ENCODE data around the gene MACROH2A1.

GRCh38 chr5:135425641-135426040, 26.6 kb upstream of the MACROH2A1 start:
- TF ChIP-seq FOXM1 (IDR thresholded peaks at IDR 0.05; ENCODE audit: borderline replicate concordance, low read depth), result no peak
- TF ChIP-seq MAX (IDR thresholded peaks at IDR 0.05), result no peak
- no peak for TF ChIP-seq YY1 (IDR thresholded peaks at IDR 0.05; ENCODE audit: low read depth)
- TF ChIP-seq RAD21 (IDR thresholded peaks at IDR 0.05; ENCODE audit: low read depth), result no peak
- no peak for TF ChIP-seq REST (IDR thresholded peaks at IDR 0.05; ENCODE audit: low read depth)
- no peak for TF ChIP-seq EGR1 (IDR thresholded peaks at IDR 0.05)
- TF ChIP-seq EP300 (IDR thresholded peaks at IDR 0.05; ENCODE audit: borderline replicate concordance), result no peak
- TF ChIP-seq USF1 (IDR thresholded peaks at IDR 0.05), result no peak
- no peak for TF ChIP-seq CEBPB (IDR thresholded peaks at IDR 0.05)
- TF ChIP-seq TCF12 (IDR thresholded peaks at IDR 0.05; ENCODE audit: low read depth), result no peak
- no peak for TF ChIP-seq CREB1 (IDR thresholded peaks at IDR 0.05; ENCODE audit: low read depth)
- TF ChIP-seq TAF1 (IDR thresholded peaks at IDR 0.05; ENCODE audit: low read depth), result no peak
- no peak for TF ChIP-seq NFIC (IDR thresholded peaks at IDR 0.05)
- TF ChIP-seq ZBTB7A (IDR thresholded peaks at IDR 0.05; ENCODE audit: low read depth), result no peak

Data from Ishikawa (cell line).